HG02973 (cell line): Measurements from ENCODE around the gene BMS1.
"Not testable (repeated sequence)": the region's sequence is repeated elsewhere in the genome, so short reads cannot be mapped to it uniquely, and the experiment has no call there.

Experiments used
- ATAC-seq: cut with Tn5 transposase; IDR thresholded peaks from one replicate; pipeline ENCODE4 v1.9.1; 2021; ENCODE audit warnings: moderate library complexity; ENCODE audit not compliant: unreplicated experiment

BMS1 gene, protein sequence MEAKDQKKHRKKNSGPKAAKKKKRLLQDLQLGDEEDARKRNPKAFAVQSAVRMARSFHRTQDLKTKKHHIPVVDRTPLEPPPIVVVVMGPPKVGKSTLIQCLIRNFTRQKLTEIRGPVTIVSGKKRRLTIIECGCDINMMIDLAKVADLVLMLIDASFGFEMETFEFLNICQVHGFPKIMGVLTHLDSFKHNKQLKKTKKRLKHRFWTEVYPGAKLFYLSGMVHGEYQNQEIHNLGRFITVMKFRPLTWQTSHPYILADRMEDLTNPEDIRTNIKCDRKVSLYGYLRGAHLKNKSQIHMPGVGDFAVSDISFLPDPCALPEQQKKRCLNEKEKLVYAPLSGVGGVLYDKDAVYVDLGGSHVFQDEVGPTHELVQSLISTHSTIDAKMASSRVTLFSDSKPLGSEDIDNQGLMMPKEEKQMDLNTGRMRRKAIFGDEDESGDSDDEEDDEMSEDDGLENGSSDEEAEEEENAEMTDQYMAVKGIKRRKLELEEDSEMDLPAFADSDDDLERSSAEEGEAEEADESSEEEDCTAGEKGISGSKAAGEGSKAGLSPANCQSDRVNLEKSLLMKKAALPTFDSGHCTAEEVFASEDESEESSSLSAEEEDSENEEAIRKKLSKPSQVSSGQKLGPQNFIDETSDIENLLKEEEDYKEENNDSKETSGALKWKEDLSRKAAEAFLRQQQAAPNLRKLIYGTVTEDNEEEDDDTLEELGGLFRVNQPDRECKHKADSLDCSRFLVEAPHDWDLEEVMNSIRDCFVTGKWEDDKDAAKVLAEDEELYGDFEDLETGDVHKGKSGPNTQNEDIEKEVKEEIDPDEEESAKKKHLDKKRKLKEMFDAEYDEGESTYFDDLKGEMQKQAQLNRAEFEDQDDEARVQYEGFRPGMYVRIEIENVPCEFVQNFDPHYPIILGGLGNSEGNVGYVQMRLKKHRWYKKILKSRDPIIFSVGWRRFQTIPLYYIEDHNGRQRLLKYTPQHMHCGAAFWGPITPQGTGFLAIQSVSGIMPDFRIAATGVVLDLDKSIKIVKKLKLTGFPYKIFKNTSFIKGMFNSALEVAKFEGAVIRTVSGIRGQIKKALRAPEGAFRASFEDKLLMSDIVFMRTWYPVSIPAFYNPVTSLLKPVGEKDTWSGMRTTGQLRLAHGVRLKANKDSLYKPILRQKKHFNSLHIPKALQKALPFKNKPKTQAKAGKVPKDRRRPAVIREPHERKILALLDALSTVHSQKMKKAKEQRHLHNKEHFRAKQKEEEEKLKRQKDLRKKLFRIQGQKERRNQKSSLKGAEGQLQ

DNA sequence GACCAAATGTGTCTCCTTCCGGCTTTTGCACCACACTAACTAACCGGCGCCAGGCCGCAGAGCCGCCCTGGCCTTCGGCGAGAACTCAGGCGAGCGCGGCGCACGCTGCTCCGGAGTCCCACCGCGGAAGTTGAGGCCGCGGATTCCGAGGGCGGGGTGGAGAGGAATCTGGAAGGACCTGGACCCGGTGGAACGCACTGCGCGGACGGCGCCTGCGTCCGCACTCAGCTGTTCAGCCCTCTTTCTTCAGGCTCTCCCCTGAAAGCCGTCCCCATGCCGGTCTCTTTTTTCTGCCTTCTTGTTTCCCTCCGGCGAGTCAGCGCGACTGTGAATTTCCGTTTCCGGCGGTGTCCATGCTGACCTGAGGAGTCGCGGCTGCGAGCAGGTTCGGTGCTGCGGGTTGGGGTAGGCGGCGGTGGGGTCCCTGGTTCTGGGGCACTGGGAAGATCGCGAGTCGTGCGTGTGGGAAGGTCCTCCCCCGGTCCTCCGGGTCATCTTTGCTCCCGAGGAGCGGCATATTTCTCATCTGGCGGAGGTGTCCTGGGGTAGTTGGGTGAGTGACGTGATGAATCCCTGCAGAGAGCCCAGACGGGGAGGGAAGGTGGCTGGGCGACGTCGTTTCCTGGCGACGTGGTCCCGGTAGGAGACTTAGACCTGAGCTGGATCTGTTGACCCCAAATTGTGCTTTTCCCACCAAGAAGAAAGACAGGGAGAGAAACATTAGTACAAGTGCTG is at the start of gene BMS1:
BMS1 (plus strand) TSS at position 350 of the 735 bp plus-strand sequence. CDS start 1,600 bp downstream, outside the sequence.
- ATAC-seq: peak; percentile 96

DNA sequence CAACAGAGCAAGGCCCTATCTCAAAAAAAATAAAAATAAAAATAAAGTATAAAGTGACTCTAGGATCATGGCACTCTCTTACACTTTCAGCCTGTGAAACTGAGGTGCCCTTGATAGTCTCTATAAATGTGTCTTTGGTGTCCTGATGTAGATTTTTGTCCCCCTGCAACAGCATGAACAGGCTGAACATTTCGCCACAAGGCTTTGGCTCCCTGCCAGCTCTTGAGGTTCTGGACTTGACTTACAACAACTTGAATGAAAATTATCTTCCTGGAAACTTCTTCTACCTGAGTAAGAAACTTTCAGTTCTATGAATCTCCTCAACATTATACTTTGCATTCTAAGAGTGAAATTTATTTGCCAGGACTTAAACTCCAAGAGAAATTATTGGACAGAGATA is 48.1 kb upstream of the BMS1 start:
- no peak for ATAC-seq

DNA sequence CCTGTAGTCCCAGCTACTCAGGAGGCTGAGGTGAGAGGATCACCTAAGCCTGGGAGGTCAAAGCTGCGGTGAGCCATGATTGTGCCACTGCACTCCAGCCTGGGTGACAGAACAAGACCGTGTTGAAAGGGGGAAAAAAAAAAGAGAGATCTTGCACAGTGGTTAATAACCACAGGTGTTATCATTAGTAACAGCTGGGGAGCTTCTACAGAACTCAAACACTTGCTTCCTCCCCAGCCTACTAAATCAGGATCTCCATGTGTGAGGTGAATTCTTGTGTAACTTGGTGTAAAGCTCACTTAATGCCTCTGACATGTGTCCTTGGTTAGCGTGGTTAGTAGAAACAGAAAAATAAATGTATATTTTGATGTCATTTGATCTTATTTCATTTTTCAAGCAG is 43.9 kb upstream of the BMS1 start:
- ATAC-seq: no peak

DNA sequence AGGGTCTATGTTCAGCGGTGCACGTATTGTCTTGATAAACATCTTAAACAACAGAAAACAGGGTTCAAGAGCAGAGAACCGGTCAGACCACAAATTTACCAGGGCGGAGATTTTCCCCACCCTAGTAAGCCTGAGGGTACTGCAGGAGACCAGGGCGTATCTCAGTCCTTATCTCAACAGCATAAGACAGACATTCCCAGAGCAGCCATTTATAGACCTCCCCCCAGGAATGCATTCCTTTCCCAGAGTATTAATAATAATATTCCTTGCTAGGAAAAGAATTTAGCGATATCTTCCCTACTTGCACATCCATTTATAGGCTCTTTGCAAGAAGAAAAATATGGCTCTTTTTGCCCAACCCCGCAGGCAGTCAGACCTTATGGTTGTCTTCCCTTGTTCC is 41.1 kb upstream of the BMS1 start:
- not testable (repeated sequence) for ATAC-seq

DNA sequence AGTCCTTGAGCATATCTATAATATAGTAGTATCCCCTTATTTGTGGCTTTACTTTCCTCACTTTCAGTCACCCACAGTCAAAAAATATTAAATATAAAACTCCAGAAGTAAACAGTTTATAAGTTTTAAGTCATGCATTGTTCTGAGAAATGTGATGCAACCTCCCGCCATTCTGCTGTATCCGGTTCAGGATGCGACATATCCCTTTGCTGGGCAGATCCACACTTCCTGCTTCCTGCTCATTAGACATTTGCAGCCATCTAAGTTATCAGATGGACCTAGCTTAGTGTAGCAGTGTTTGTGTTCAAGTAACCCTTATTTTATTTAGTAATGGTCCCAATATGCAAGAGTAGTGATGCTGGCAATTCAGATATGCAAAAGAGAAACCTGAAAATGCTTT is 38.9 kb upstream of the BMS1 start:
- no peak for ATAC-seq

DNA sequence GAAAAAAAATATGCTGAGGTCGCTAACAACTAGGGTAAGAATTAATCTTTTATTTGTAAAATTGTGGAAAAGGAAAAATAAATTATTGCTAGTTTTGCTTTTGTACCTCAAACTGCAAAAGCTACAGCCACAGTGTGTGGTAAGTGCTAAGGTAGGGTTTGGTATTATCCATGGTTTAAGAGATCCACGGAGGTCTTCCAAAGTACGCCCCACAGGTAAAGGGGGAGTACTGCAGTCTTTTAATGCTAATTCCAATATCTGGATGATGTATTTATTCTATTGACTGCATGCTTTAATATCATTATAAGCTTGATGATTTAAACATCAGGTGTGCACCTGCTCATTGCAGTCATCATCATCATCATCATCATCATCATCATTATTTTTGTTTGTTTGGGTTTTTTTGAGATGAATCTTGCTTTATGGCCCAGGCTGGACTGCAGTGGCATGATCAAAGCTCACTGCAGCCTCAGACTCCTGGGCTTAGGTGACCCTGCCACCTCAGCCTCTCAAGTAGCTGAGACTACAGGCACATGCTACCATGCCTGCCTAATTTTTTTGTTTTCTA is 38.4 kb upstream of the BMS1 start:
- no peak for ATAC-seq

DNA sequence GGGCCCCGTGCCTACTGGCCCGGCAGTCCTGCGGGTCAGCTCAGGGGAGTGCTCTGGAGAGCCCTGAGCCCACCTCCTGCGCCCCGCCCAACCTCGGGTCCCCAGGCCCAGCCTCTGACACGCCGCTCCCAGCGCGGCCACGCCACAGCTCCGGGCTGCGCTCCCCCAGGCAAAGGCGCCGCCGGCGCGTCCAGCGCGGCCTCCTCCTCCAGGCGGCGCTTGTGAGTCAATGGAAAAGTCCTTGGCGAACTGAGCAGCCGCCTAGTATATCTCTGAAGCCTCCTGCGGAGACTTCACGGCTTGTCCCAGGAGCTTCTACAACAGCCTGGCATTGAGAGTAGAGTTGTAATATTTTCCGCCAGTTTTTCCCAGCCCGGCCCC is 29.5 kb upstream of the BMS1 start:
- ATAC-seq: no peak

DNA sequence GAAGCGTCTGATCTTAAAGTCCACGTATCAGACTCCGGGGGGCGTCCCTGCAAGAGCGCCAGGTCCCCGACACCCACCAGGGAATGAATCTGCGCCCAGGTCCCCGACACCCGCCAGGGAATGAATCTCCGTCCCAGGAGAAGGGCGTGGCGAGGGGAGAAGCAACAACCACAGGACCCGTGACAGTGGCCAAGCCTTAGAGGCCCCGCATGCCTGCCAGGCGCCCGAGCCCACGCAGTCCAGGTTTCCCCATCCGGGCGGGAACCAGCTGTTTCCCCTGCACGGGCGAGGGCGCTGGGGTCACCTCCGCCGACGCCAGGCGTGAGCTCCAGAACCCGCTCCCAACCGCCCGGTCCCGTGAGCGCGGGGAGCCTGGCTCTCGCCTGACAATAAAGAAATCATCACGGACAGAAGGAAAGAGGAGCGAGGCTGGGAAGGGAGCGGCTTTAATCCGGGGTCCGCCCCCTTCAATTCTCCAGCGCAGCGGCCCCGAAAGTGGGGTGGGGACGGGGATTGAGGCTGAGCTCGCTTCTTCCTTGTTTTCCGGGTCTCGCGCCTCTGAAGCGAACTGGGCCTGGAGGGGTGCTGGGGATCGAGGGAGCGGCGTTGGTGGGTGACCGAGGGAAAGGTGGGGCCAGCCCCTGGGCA is 29.0 kb upstream of the BMS1 start:
- no peak for ATAC-seq

DNA sequence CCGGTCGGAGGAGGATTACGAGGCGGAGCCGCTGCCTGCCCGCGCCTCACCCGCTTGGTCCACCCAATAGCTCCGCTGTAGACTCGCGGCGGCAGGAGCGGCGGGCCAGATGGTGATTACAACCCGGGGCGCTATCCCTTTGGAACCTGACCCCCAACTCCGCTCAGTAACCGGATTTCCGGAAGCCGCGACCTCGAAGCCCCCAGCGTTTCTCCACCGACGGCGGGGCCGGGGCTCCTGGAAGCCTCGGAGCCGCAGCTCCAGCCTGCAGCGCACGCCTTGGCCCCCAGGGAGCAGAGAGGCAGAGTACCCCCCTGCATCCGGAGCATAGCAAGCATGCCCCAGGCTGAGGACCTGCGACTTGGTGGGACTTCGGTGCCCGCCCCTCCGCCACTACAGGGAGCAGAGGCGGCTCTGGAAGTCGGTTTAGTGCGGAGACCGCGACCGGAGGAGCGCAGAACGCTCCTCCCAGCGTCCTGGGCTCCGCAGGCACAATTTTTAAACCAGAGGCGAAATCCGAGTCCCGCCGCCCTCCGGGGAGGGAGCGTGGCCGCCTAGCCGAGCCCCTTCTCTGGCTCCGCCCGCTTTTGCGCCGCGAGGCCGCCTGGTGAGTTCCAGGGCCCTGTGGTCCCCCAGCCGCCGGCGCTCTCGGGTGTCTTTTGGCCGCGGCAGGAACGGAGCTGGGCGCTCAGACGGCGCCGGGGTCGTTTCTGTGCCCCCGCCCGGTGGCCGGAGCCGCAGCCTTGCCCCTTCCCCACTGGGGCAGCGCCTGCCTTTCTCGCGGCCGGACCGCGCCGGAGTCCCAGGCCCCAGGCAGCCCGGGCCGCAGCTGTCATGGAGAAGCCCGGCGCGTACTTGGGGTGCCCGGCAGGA is 28.2 kb upstream of the BMS1 start:
- no peak for ATAC-seq

DNA sequence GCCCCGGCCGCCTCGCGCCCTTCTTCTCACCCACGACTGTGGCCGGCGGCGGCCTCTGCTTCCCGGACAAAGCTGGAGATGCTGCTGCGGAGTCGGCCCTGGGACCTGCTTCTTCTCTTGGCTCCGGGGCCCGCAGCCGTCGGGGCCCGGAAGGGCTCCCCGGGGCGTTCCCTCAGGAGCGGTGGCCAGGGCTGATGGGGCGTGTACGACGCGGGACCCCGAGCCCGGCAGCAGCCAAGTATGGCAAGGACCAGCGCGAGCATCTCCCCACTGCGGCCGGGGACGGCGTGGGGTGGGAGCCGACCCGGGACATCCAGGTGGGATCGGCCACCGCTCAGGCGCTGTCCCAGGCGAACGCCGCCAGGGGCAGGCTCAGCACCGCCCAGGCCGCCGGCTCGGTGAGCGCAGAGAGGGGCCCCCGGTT is 27.6 kb upstream of the BMS1 start:
- ATAC-seq: no peak

DNA sequence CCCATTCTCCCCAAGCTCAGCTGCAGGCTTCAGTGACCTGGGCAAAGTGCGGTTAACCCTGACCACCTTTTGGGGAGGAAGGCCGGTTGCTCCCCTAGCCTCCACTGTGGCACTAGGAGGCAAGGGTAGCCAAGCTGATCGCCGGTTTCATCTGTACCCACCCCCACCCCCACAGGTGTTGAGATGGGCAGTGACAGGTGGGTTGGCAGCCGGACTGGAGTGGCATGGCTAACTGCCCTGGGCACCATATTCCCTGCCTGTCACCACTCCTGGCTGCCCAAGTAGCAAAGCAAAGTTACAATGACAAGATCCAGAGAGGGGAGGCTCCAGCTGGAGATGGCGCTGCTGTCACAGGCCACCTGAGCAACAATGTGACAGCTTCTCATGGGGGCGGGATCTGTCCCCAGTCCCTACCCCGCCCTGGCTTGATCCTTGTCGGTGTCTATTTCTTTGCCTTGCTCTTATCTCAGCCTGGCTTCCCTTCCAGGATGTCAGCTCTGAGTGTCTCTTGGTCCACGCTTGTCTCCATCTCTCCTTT is 27.0 kb upstream of the BMS1 start:
- ATAC-seq: no peak

DNA sequence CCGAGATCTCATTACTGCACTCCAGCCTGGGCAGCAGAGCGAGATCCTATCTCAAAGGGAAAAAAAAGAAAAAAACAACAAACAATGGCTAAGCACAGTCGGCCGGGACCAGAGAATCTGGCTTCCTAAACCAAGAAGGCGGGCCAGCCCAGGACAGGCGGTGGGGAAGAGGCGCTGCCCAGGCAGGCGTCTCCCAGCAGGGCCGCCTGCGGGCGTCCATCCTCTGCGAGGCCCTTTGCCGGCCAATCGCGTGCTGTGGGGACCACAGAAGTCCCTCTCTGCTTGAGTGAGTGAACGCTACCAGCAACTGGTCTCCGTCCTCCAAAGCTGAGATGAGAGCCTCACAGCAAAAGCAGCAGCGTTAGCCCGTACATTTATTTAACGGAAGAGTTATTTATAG is 14.7 kb upstream of the BMS1 start:
- no peak for ATAC-seq

DNA sequence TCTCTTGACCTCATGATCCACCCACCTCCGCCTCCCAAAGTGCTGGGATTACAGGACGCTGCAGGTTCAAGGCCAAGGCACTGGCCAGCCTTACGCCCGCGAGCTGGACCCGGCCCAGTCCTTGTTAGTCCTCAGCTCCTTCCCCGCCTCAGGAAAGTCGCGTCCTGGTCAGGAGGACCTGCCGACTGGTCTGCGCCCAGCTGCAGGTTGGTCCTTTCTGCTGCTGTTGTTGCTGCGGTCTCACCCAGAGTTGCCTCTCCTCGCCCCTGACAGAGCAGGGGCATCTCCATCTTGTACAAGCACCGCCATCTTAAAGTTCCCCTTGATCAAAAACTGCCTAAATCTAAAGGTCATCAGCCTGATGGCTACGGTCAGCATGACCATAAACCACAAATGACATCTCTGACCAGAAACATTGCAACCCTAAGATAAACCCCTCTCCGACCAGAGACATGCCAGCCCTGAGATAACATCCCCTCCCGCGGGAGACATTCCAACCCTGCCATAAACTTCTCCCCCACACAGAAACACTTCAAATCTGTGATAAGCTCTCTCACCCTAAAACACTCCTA is 13.9 kb upstream of the BMS1 start:
- no peak for ATAC-seq

DNA sequence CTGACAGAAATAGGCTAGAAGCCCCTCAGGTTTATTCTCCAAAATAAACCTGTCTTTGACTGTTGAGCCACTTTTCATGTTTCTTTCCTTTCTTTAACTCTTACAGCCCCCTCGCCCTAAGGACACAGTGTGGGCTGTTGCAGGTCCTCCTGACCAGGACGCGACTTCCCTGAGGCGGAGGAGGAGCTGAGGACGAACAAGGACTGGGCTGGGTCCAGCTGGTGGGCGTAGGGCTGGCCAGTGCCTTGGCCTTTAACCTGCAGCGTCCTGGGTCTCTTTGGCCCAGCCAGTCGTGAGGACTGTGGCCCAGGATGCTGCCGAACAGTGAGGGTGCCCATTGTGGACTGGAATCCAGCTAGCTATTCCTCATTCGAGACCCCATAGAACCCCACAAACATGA is 13.4 kb upstream of the BMS1 start:
- ATAC-seq: no peak

DNA sequence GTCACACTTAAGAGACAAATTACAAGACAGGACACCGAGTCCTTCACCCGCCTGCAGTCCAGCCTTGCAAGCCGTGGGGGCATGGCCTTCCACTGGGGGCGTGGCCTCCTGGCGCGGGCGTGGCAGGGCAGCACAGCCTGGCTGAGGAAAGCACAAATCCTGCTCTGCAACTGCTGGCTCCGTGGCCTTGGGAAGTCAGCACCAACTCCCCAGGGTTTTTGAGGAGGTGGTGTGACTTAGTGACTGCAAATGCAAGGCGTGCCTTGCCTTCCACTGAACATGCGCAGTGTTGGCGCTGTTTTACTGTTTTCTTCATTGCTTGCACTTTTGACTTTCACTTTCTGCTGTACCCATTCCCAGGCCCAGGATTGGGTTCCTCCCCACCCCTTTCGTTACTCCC is 12.9 kb upstream of the BMS1 start:
- no peak for ATAC-seq

DNA sequence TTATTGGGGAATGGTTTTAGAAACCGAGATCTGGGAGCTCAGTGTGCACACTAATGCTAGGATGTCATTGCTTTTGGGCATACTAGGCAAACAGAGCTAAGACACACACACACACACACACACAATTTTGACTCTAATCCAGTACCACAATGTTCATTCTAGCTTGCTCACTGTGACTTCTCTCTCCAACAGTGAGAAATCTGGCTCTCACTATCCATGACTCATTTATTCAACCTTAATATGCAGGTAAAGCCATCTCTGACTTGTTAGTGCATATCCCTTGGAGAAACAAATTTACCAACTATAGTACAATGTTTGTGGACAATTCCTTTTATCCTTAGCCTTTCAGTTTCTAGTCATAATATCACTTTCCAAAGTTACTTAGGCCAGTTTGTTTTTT is 5.9 kb upstream of the BMS1 start:
- ATAC-seq: no peak

DNA sequence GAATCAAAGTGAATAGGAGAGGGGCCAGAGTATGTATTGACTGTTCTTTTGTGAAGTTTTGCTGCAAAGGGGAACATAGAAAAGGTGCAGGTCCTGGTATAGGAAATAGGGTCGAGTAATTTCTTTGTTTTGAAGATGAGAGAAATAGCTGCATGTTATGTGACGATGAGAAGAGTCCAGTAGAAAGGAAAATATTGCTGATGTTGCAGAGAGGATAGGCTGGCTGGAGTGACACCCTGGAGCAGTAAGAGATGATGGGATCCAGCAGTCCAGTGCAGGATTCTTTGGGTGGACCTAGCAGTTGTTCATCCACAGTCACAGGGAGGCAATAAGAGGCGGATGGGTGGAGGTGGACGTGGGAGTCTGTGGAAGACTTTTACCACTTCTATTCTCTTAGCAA is 2.1 kb upstream of the BMS1 start:
- no peak for ATAC-seq

DNA sequence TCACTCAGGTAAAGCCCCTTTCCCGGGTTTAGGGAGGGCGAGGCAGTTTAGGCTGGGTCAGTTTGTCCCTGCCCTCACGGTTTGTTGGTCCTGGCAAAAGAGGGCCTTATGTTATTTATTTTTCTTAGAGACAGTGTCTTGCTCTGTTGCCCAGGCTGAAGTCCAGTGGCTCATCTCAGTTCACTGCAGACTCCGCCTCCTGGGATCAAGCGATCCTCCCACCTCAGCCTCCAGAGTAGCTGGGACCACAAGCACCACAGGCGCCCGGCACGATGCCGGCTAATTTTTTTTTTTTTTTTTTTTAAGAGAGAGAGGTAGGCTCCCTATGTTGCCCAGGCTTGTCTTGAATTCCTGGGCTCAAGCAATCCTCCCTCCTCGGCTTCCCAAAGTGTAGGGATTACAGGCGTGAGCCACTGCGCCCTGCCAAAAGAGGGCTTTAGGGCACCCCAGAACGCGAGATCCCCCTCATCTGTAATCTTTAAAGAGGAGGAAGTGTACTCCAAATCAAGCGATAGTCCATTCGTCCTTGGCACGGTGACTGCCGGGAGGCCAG is 626 bp upstream of the BMS1 start:
- ATAC-seq: no peak
